Smooth muscle cell (in vitro differentiated cells): ENCODE results near the gene KBTBD2. TPM values are rescaled to one million over a fixed set of nuclear protein-coding genes. Genes with fewer than 3 reads are reported as not detected.

ENCODE experiments used
- DNase-seq: peaks from one replicate; lab custom pipeline; 2025; ENCODE audit not compliant: unreplicated experiment; lab: John Stamatoyannopoulos, UW
- H2AFZ ChIP-seq: fragments of 200-600 bp; sonication (generic); 2 replicates; pipeline ENCODE4 v1.6.0; 2016; ENCODE audit warnings: antibody characterized with exemption, low read depth, mild to moderate bottlenecking
- H3F3A ChIP-seq: fragments of 200-600 bp; sonication (generic); 2 replicates; pipeline ENCODE4 v1.6.0; 2017; ENCODE audit warnings: antibody characterized with exemption, low read depth
- H3K27ac ChIP-seq: fragments of 200-600 bp; sonication (generic); 2 replicates; pipeline ENCODE4 v1.5.1; 2016; ENCODE audit warnings: low read depth, mild to moderate bottlenecking
- H3K27me3 ChIP-seq: fragments of 200-600 bp; sonication (generic); 2 replicates; pipeline ENCODE4 v1.6.1; 2016; ENCODE audit warnings: low read depth, mild to moderate bottlenecking
- H3K36me3 ChIP-seq: fragments of 200-600 bp; sonication (generic); 2 replicates; pipeline ENCODE4 v1.5.1; 2016; ENCODE audit warnings: low read depth
- H3K4me1 ChIP-seq: fragments of 200-600 bp; sonication (generic); 2 replicates; pipeline ENCODE4 v1.5.1; 2016; ENCODE audit warnings: low read depth
- H3K4me2 ChIP-seq: fragments of 200-600 bp; sonication (generic); 2 replicates; pipeline ENCODE4 v1.6.0; 2016; ENCODE audit warnings: mild to moderate bottlenecking
- H3K4me3 ChIP-seq: fragments of 200-600 bp; sonication (generic); 2 replicates; pipeline ENCODE4 v1.5.1; 2016; ENCODE audit warnings: mild to moderate bottlenecking
- H3K79me2 ChIP-seq: fragments of 200-600 bp; sonication (generic); 2 replicates; pipeline ENCODE4 v1.6.0; 2016; ENCODE audit warnings: low read depth, mild to moderate bottlenecking
- H3K9ac ChIP-seq: fragments of 200-600 bp; sonication (generic); 2 replicates; pipeline ENCODE4 v1.6.0; 2016; ENCODE audit warnings: low read depth
- H3K9me3 ChIP-seq: fragments of 200-600 bp; sonication (generic); replicated peaks from 2 replicates; pipeline ENCODE4 v1.5.1; 2016; ENCODE audit warnings: low read depth
- H4K20me1 ChIP-seq: fragments of 200-600 bp; sonication (generic); 2 replicates; pipeline ENCODE4 v1.6.0; 2016; ENCODE audit warnings: low read depth
- CTCF ChIP-seq: fragments of 200-600 bp; sonication (generic); IDR thresholded peaks from 2 replicates; pipeline ENCODE4 v1.5.1; 2017; ENCODE audit warnings: borderline replicate concordance, mild to moderate bottlenecking, antibody characterized with exemption; ENCODE audit not compliant: insufficient read depth, poor library complexity, severe bottlenecking
- WGBS: methylation state at CpG from one replicate; pipeline ENCODE4 v1.1.7; 2016; ENCODE audit warnings: low lambda C conversion rate; 5-methylcytosine and 5-hydroxymethylcytosine counted together
- polyA plus RNA-seq: library from polyadenylated mRNA; unstranded; fragments of >200 nt; fragmentation: Nextera tagmentation; extraction: Ambion mirVana; gene quantifications from 2 replicates; pipeline ENCODE4 v1.2.1, GENCODE V29; 2016
- total RNA-seq: library from RNA; depleted of rRNA; stranded (reverse); fragments of >200 nt; gene quantifications from 2 replicates; pipeline ENCODE4 v1.2.3, GENCODE V29; 2014

The KBTBD2 gene
- 32.7 and 43.2 TPM in 2 replicates for total RNA-seq
- polyA plus RNA-seq = 21.2 and 25.6 TPM in 2 replicates

GRCh38 chr7:32891043-32891799 lies at the start of gene KBTBD2:
TSS of gene KBTBD2 (minus strand) at chr7:32891760. CDS start at chr7:32879604, 12,156 bp downstream.
- WGBS = under 1% methylated on average over 57 of the region's 104 CpGs

GRCh38 chr7:32941181-32941580 lies 49.6 kb upstream of the KBTBD2 start:
- Histone ChIP-seq H3K9me3 (no peaks in the 10 kb centered on the region), H3K27ac (peak overlapping the region; percentile 67)

More at GRCh38 chr7:32891043-32891799, at the start of gene KBTBD2:
- Histone ChIP-seq H3K4me1 (peaks cover 15% of the 10 kb centered on the region), H3K9me3 (no peaks in the 10 kb centered on the region), H3K4me3 (peak within 1 kb of the TSS; percentile 63), H2AFZ (peak within 1 kb of the TSS; percentile 93), H3K9ac (peak within 1 kb of the TSS; percentile 93), H3F3A (peaks cover 10% of the 10 kb centered on the region), H3K4me2 (peak within 1 kb of the TSS; percentile 91), H3K79me2 (peaks cover 44% of the 10 kb centered on the region), H4K20me1 (peaks cover 41% of the 10 kb centered on the region), H3K36me3 (no peaks in the 10 kb centered on the region), H3K27ac (peak within 1 kb of the TSS; percentile 97), H3K27me3 (no peaks in the 10 kb centered on the region)
- peak; percentile 76 for DNase-seq
- no peak for TF ChIP-seq CTCF

GRCh38 chr7:32937344-32938174 lies 46.0 kb upstream of the KBTBD2 start:
- TF ChIP-seq CTCF = no peak
- H4K20me1 ChIP-seq = peaks cover 49% of the 10 kb centered on the region
- no peak overlapping the region for H3K4me2 ChIP-seq
- H3K27me3 ChIP-seq = no peaks in the 10 kb centered on the region
- H3K27ac ChIP-seq = no peak overlapping the region
- H3K79me2 ChIP-seq = peaks cover 85% of the 10 kb centered on the region
- no peaks in the 10 kb centered on the region for H3F3A ChIP-seq
- 82% methylated on average over 10 of the region's 10 CpGs for WGBS
- H3K4me3 ChIP-seq = no peak overlapping the region
- peaks cover 10% of the 10 kb centered on the region for H3K4me1 ChIP-seq
- no peak for DNase-seq
- H3K9ac ChIP-seq = no peak overlapping the region
- no peaks in the 10 kb centered on the region for H3K36me3 ChIP-seq
- H2AFZ ChIP-seq = no peak overlapping the region
- no peaks in the 10 kb centered on the region for H3K9me3 ChIP-seq

More at GRCh38 chr7:32941181-32941580, 49.6 kb upstream of the KBTBD2 start:
- H4K20me1 ChIP-seq = peaks cover 28% of the 10 kb centered on the region
- WGBS = 25% methylated on average over 5 of the region's 5 CpGs
- H3K27me3 ChIP-seq = no peaks in the 10 kb centered on the region
- H2AFZ ChIP-seq = peak overlapping the region; percentile 88
- H3K36me3 ChIP-seq = no peaks in the 10 kb centered on the region
- H3K79me2 ChIP-seq = peaks cover 55% of the 10 kb centered on the region
- no peaks in the 10 kb centered on the region for H3F3A ChIP-seq
- no peak for DNase-seq
- peaks cover 10% of the 10 kb centered on the region for H3K4me1 ChIP-seq
- peak overlapping the region; percentile 79 for H3K4me3 ChIP-seq
- H3K9ac ChIP-seq = peak overlapping the region; percentile 54
- H3K4me2 ChIP-seq = peak overlapping the region; percentile 89
- no peak for TF ChIP-seq CTCF
